ENCODE measurements around the gene AGAP1. TPM values are rescaled to one million over a fixed set of nuclear protein-coding genes. Genes with fewer than 3 reads are reported as not detected.

AGAP1 gene
- total RNA-seq, 4 donors from 2014 or later, result 13.7 to 18.5 (median 17.1) TPM

DNA sequence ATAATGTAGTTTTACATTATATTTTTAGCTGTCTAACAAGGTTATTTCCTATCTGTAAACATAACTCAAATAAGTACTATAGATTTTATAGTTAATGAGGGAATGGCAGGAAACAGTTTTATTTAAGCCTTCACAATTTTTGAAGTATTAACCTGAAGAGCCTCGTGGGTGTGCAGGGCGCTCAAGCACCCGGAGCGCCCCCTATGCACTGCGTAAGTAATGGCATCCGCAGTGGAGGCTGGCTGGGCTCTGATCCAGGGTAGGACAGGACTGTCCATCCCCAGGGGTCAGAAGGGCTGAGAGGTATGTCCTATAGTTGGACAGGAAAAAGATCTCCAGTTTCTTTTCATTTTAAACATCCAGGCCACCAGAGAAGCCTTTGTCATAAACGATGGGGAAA, 682.6 kb downstream of the AGAP1 start:
- H3K4me3 ChIP-seq (ENCODE audit: low read depth, poor library complexity, severe bottlenecking), result no peak overlapping the region
- no peak for TF ChIP-seq POLR2A (IDR thresholded peaks at IDR 0.05)
- TF ChIP-seq CTCF (IDR thresholded peaks at IDR 0.05), result no peak
- peak in 1 of 2 donors; percentile 71 for DNase-seq (ENCODE audit: low spot score in 2 of 2)
- intact Hi-C loops (cut with DNase I; ENCODE audit: low total_unique reads), result no loop called here
- 22 to 29% methylated on average over 7 of the region's 7 CpGs for WGBS, 2 donors

DNA sequence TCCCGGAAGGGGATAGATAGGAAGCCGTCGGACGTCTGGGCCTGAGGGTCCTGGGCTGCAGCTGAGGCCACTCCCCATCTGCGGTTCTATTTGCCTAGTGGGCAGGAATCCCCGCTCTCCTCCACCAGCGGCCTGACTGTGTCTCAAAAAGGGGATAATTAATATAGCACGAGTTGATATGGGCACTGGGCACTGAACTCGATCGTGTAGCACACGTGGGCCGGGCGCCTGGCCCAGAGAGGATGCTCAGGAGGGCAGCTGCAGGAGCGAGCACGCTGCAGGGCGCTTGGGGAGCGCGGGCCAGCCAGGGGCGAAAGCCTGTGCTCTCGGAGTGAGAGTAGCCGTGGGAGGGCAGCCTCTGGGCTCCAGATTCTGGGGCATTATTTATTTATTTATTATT, 683.1 kb downstream of the AGAP1 start:
- no peak for TF ChIP-seq POLR2A (IDR thresholded peaks at IDR 0.05)
- no peak for TF ChIP-seq CTCF (IDR thresholded peaks at IDR 0.05)
- intact Hi-C loops (cut with DNase I; ENCODE audit: low total_unique reads), result no loop called here
- WGBS, 2 donors, result 64 to 67% methylated on average over 21 of the region's 21 CpGs
- peak in 1 of 2 donors; percentile 70 for DNase-seq (ENCODE audit: low spot score in 2 of 2)
- no peak overlapping the region for H3K4me3 ChIP-seq (ENCODE audit: low read depth, poor library complexity, severe bottlenecking)

GRCh38 chr2:236177604-236177966, 683.7 kb downstream of the AGAP1 start:
- TF ChIP-seq POLR2A (IDR thresholded peaks at IDR 0.05), result no peak
- TF ChIP-seq CTCF (IDR thresholded peaks at IDR 0.05), result no peak
- H3K4me3 ChIP-seq (ENCODE audit: low read depth, poor library complexity, severe bottlenecking), result no peak overlapping the region
- 8 to 17% methylated on average over 20 of the region's 20 CpGs for WGBS, 2 donors
- peak in 1 of 2 donors; percentile 88 for DNase-seq (ENCODE audit: low spot score in 2 of 2)
- intact Hi-C loops (cut with DNase I; ENCODE audit: low total_unique reads), result no loop called here

GRCh38 chr2:236177967-236178889, 684.4 kb downstream of the AGAP1 start:
- TF ChIP-seq CTCF (IDR thresholded peaks at IDR 0.05), result no peak
- WGBS, 2 donors, result 4 to 5% methylated on average over 52 to 57 of the region's 65 CpGs
- H3K4me3 ChIP-seq (ENCODE audit: low read depth, poor library complexity, severe bottlenecking), result no peak overlapping the region
- intact Hi-C loops (cut with DNase I; ENCODE audit: low total_unique reads), result no loop called here
- peak in 1 of 2 donors; percentile 92 for DNase-seq (ENCODE audit: low spot score in 2 of 2)

DNA sequence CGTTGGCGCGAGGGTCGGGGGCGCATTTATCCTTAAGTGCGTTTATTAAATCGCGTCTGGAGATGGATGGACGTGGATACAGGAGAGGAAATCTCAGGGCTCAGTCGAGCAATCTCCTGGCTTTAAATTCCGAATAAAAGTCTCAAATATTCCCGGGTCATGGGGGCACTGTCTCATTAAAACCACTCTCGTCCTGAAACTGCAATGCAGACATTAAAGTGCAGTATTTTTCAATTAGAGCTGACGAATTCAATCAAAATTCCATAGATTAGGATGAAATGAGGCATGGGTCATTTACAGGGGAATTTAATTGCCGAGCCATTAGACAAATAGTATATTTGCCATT, 685.0 kb downstream of the AGAP1 start:
- no peak overlapping the region for H3K4me3 ChIP-seq (ENCODE audit: low read depth, poor library complexity, severe bottlenecking)
- TF ChIP-seq CTCF (IDR thresholded peaks at IDR 0.05) (no peak), POLR2A (IDR thresholded peaks at IDR 0.05) (no peak)
- intact Hi-C loops (cut with DNase I; ENCODE audit: low total_unique reads), result no loop called here
- no peak for DNase-seq (ENCODE audit: low spot score in 2 of 2)
- WGBS, 2 donors, result 4 to 5% methylated on average over 15 of the region's 15 CpGs
